Left lobe of liver (tissue), 2 donors: ENCODE results near the gene IHH. TPM values are rescaled to one million over a fixed set of nuclear protein-coding genes. Genes with fewer than 3 reads are reported as not detected.

Experiments used
- ATAC-seq: fragments of 200-7000 bp; cut with Tn5 transposase; one replicate; pipeline ENCODE4 v1.9.1; 2020; ENCODE audit warnings: mild to moderate bottlenecking, moderate library complexity
- DNase-seq: peaks from one replicate; pipeline ENCODE4 v3.0.0-alpha.2; 2020; ENCODE audit warnings: low spot score
- total RNA-seq: library from RNA; stranded (reverse); gene quantifications from one replicate; pipeline ENCODE4 v1.2.1, GENCODE V29; 2021
- donor health status: DM: no; HTN: no; CAD: no; lungs with moderate emphysema.
- donor health status: DM: no; HTN: yes; CAD: no.

IHH gene
- total RNA-seq, 1 donor from 2014 or later: 4.9 TPM

- ATAC-seq (peak; percentile 40), DNase-seq (no peak)
These were observed 18.0 kb downstream of the IHH start for GRCh38 chr2:219042750-219043149.

DNA sequence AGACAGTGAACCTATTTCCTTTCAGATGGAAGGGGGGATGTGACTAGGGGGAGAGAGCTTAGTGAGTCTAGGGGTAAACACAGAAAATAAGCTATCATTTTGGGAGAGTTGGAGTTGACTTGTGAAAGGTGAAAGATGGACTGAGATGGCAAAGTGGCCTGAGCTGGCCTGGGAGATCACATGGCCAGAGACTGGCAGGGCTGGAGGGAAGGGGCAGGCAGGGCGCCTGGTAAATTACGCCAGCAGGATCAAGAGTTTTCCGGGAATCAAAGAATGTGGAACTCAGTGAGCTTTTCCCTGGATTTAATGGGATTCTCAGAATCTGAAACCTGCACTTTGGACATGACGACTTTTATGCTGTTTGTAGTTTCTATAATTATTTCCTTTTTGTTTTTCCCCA is 18.6 kb downstream of the IHH start:
- no peak for DNase-seq

DNA sequence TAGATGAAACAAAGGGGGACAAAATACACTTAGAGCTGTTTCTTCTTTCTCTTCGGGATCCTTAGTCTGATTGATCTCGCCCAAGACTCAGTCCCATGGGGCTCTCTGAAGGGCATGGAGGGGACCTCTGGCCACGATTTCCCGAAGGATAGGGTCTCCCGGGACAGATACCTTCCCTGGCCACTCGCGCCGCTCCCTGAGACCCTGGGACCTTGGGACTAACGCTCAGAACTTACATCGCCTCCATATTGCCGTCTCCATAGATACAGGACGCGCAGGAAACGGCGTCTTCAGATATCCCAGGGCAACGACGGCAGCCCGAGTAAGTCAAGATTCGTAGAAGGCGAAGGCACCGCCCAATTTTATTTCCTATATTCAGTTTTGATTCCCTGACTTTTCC is 19.5 kb downstream of the IHH start, which contains the start of gene CFAP65:
Gene CFAP65, minus strand, starts transcription at position 265 of the 400 bp plus-strand sequence. CDS start 2,468 bp downstream, outside the sequence.
- peak; percentile 19 for ATAC-seq
- no peak for DNase-seq

More for the DNA sequence above, 18.6 kb downstream of the IHH start:
- no peak for ATAC-seq

GRCh38 chr2:219038600-219038999 is 22.1 kb downstream of the IHH start:
- ATAC-seq: no peak
- no peak for DNase-seq

GRCh38 chr2:219037783-219038499 is 22.8 kb downstream of the IHH start:
- DNase-seq: no peak
- no peak for ATAC-seq

- ATAC-seq (no peak), DNase-seq (no peak)
These were observed 24.8 kb downstream of the IHH start for GRCh38 chr2:219035942-219036341.

DNA sequence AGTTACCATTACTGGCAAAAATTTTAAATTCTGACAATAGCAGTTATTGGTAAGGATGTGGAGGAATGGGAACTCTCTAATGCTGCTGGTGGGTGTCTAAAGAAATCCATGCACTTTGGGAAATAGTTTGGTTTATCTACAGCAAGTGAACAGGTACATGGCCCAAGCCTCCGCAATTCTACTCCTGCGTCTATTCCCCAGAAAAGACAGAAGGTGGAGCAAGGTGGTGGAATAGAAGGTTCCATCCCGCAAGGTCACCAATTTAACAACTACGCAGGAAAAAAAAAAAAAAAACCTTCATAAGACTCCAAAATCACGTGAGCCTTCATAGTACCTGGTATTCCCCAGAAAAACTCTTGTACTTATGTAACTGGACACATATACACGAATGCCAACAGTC is 25.9 kb downstream of the IHH start:
- no peak for ATAC-seq

DNA sequence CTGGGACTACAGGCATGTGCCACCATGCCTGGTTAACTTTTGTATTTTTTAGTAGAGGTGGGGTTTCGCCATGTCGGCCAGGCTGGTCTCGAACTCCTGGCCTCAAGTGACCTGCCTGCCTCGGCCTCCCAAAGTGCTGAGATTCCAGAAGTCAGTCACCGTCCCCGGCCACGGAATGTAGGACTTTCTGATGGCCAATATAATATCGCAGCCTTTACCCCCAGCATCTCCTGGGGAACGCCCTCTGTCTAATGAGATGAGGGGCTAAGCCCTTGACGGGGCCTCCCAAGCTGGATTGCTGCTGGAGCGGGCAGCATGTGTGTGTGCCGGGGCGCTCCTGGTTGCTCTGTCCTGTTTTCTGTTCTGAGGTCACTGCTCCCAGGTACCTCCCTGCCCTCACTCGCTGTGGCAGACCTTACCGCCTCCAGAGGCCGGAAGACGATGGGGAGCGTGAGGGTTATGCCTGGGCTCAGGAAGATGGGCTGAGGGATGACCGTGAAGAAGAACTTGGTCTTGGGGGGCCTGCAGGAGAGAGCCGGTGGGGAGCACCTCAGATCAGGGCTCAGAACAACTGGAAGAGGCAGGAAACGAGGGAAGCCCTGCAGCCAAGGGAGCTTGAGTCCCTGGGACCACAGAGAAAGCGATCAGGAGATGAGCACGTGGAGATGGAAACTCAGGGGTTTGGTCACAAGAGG is 28.5 kb downstream of the IHH start:
- no peak for DNase-seq
- no peak for ATAC-seq

More for the DNA sequence above, 25.9 kb downstream of the IHH start:
- no peak for DNase-seq

DNA sequence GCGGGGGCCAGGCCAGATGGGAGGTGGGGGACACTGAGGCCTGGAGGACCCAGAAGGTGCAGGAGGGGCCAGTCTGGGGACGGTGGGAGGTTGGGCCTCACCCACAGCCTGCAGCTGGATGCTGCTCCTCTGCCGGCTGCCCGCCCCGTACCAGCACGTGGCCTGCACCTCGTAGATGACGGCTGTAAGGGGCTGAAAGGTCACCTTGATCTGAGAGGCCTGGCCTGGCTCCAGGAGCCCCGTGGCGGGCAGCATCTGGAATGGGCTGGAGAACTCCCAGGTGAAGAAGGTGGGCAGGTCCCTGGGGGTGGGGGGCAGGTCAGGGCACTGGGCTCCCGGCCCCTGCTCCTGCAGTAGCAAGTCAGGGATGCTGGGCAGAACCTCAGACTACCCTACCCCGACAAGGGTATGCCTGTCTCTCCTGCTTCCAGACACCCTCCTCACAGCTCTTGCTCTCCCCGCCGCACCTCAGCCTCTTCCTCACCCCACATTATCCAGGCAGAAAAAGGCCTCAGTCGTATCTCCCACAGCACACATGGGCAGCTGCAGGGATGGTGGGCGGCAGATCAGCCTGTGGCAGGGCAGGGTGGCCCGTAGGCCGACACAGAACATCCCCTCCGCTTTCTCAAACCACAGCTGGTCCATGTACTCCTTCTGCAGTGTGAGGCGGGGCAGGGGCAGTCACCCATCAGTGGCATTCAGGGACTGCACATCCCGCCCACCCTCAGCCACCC is 29.5 kb downstream of the IHH start:
- DNase-seq (no peak), ATAC-seq (no peak)

- ATAC-seq (no peak), DNase-seq (no peak)
These were observed 30.4 kb downstream of the IHH start for GRCh38 chr2:219030177-219030940.

GRCh38 chr2:219029829-219030165 is 30.9 kb downstream of the IHH start:
- ATAC-seq: peak; percentile 100

GRCh38 chr2:219028996-219029828 is 31.5 kb downstream of the IHH start:
- DNase-seq (no peak), ATAC-seq (no peak)

More at GRCh38 chr2:219029829-219030165, 30.9 kb downstream of the IHH start:
- DNase-seq: peak; percentile 86

DNA sequence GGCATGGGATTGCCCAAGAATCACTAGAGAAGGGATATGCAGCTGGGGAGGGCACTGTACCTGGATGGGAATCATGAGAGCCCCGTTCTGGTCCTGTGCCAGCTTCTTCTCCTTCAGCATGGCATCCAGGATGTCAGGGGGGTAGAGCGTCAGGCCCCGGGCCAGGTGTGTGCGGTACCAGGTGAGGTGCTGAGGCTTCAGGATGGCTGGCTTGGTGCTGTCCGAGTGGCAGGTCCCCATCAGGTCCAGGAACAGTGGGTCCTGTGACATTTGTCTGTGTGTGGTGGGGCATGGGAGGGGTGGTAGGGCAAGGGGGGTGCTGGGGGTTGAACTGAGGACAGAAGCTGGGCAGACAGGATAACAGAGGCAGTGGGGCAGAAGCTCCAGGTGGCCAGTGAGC is 32.6 kb downstream of the IHH start:
- DNase-seq: no peak
- no peak for ATAC-seq

DNA sequence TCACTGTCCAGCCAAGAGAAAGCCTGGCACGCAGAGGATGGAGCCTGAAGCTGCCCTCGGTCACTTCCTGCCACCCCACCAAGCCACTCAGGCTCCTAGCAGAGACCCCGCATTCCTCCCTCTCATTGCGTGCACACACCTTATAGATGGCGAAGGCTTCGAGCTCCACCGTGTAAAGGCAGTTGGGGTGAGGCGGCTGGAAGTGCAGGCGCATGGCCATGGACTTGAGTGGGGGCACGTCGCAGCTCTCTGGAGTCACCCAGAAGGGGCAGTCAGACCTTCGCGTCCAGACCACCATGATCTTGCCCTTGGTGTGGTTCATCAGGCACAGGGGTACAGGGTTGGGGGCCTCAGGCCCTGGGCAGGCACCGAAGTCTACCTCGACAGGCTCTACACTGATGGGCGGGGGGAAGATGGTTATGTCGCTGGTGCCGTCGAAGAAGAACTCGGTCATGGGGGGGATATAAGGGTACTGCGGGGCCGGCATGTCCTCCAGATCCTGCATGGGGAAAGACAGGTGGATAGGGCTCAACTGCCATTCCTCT is 33.1 kb downstream of the IHH start:
- no peak for DNase-seq
- ATAC-seq: no peak

DNA sequence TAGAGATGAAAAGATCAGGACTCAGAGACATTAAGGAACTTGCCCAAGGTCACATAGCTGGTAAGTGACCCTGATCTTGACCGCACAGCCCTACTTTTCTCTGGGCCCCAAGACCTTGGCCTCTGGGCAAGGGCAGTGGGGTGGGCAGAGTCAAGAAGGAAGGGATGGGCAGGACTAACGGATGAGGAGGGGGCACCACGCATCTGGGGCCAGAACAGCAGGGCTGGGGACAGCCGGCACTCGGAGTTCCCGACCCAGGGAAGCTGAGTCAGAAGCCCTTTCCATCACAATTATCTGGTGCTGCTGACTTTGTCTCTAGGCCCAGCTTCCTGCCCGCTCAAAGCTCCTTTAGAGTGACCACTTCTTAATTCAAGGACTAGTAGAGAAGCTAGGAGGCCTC is 33.8 kb downstream of the IHH start:
- no peak for ATAC-seq
- no peak for DNase-seq

DNA sequence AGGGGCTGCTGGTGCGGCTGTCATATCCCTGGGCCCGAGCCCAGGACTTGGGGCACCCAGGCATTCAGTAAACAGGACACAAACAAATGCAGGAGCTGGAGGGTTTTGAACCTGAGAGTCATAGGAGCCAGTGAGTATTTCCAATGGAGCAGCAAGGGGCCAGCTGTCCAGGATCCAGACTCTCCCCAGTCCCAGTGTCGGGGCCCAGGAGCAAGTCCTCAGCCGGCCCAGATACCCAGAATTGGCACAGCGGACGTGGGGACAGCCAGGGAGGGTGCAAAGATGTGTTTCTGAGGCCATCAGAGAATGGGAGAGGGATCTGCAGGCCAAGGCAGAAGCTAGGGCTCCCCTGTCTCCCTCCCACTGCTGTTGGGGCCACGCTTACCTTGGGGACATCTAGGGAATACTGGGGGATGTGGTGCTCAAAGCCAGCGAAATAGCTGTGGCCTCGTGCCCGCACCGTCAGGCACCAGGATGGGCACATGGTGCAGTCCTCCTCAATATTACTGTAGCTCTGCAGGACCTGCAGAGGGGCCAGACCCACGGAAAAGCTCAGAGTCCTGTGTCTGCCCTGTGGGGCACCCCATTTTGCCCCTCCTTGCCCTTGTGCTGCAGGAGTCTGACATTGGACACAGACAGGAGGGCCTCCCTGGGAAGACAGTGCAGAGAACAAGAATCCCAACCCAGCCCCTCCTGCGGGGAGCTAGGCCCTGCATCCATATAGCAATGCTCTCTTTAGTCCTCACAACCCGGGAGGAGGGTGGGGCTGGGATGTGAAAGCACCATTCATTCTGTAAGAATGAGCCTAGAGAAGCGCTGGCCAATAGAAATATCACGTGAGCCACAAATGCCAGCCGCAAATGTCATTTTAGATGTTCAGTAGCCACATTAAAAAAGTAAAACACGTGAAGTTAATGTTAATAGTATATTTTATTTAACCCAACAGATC is 34.8 kb downstream of the IHH start:
- DNase-seq (no peak), ATAC-seq (no peak)

DNA sequence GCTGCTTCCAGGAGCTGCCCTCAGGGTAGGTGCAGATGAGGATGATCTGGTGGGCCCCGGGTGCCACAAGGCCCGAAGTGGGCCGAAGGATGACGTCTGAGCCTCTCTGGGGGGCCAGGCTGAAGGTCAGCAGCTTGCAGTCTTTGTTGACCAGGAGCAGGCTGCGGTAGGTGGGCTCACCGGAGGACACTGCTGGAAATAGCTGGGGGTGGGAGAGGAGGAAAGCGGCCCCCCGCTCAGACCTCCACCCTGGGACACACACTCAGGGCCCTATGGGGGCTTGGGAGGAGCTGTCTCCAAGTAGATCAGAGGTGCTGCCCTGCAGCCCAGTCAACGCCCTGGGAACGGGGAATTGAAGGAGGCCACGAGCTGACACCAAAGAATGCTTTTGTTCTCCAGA is 36.7 kb downstream of the IHH start:
- DNase-seq: no peak
- ATAC-seq: no peak

GRCh38 chr2:219023045-219023605 is 37.6 kb downstream of the IHH start:
- no peak for ATAC-seq

More at GRCh38 chr2:219023045-219023605, 37.6 kb downstream of the IHH start:
- DNase-seq: no peak
